ENCODE measurements around the gene RPL31. TPM values are rescaled to one million over a fixed set of nuclear protein-coding genes. Genes with fewer than 3 reads are reported as not detected.
"Not testable (repeated sequence)": the region's sequence is repeated elsewhere in the genome, so short reads cannot be mapped to it uniquely, and the experiment has no call there.

The RPL31 gene
- total RNA-seq, 1 experiment from 2014 or later = 1,787 TPM

DNA sequence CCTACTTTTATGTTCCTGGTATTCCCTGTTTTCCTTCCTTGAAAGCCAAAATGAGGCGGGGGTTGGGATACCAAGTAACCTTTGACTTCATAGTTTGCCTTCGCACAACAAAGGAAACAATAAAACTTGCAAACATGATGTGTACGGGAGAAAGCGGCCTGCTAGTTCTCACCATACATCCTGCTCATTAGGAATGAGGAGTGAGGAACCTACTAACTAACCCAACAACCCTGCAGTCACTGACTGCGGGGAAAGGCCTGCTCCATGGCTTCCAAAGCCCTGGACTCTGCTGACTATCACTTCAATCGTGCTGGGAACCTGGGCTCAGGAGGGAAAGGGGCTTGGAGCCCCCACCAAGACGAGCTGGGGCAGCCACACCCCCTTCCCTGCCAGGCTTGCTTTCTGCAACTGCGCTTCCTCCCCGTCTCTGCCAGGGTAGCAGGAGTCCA lies 24.2 kb downstream of the RPL31 start:
- no peak for DNase-seq (ENCODE audit: low spot score)

DNA sequence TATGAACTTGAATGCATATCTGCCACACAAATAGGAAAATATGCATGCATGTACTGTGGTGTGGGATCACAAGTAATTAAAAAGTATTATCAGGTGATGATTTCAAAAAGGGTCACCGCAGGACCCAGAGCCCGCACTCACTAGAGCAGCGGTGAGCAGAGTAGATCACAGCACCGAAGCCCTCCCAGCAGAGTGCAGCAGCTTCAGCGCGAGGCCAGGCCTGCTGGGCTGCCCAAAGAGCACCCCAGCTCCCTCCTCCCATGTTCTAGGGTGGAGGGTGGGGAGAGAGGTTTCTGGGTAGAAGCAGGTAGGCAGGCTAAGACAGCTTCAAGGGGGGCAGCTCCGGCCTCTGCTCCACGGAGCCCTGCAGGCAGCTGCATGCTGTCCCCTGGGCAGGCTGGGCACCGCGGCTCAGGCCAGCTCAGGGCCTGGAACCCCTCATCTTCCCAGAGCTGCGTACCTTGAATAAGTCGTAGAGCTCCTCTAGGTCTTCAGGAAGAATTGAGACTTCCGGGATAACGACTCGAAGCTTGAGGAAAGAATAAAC lies 24.9 kb downstream of the RPL31 start:
- DNase-seq (ENCODE audit: low spot score) = no peak

DNA sequence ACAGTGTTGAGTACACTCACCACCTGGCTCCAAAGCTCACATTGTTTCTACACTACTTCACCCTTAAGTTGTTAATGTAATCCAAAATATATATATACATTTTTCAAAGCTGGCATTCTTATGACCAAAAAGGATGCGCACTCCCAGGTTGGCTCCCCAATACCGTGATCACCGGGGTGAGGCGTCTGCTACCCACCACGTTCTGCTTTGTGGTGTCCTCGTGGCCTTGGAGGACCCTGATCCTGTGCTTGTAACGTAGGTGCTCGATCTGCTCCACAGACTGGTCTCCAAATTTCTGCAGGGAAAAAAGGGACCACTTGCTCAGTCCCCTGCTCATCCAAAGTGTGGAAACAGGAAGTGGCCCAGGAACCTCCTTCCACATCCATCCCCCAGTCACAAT lies 25.8 kb downstream of the RPL31 start:
- DNase-seq (ENCODE audit: low spot score) = no peak

DNA sequence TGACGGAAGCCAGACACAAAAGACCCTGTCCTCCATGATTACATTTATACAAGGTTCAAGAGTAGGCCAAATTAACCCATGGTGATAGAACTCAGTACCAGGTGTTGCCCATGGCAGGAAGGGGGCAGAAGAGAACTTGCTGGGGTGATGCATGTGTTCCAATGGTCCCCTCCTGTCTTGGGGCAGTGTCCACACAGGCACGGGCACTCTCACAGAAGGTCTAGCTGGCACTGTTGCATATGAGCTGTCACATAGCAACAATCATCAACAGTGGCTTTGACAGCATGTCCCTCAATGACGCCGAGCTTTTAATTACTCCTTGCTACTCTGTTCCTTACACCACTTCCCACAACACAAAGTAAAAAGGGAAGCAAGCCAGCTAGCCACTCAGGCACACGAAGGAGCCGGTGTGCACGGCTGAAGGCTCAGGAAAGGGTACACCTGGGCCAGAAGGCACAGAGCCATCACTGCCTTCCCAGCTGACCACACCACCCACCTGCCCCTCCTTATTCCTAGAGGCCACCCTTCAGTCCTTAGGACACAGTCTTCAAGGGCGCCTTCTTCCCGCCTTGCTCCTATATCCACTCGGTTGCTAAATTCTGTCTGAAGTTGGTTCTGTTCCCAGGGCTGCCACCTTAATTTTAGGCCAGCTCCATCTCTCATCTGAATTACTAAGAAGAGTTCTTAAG lies 28.9 kb downstream of the RPL31 start:
- no peak for DNase-seq (ENCODE audit: low spot score)

- no peak for DNase-seq (ENCODE audit: low spot score)
Measured at GRCh38 chr2:101032084-101032776, 30.1 kb downstream of the RPL31 start.

GRCh38 chr2:101036562-101036961 lies 34.5 kb downstream of the RPL31 start:
- peak; percentile 21 for DNase-seq (ENCODE audit: low spot score)

GRCh38 chr2:101037161-101037755 lies 35.2 kb downstream of the RPL31 start:
- DNase-seq (ENCODE audit: low spot score) = no peak

DNA sequence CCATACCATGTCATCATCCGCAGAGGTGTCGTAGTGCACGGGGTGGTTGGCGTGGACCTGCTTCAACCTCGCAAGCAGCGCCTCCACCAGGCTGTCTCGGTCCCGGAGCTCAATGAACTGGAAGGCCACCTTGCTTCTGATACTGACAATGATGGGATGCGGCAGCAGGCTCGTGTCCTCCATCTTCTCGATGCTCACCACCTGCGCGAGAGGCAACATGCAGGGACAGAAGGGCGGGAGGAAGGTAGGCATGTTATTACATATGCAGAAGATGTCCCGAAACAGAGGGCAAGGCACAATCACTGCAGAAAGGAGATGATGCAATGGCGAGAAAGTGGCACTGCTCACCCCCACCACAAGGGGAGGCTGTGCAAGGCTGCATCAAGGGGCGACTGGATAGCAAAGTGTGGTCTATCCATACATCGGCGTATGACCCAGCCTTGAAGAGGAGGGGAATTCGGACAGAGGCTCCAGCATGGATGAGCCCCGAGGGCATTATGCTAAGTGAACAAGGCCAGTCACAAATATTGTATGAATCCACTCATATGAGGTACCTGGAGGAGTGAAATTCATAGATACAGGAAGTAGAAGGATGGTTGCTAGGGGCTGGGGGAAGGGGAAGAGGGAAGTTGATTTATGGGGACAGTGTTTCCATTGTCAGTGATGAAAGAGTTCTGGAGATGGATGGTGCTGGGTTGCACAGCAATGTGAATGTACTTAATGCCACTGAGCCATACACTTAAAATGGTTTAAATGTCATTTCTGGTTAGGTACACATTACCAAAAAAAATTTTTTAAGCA lies 36.6 kb downstream of the RPL31 start:
- peak; percentile 32 for DNase-seq (ENCODE audit: low spot score)

DNA sequence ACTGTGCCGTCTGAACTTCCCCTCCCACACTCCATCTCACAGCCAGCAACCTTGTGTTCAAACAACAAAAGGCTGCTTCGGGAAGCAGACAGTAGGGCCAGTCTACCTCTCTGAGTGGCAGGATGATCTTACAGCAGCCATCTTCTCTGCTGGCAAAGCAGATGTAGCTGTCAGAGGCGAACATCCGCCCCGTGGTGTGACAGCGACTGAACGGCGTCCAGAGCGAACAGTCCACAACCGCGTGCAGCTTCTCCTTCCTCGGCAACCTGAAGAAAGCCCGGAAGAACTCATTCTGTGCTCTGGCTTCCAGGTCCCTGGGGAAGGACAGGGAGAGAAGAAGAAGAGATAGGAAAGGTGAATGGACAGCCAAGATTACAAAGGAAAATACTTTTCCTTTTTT lies 38.0 kb downstream of the RPL31 start:
- no peak for DNase-seq (ENCODE audit: low spot score)

- DNase-seq (ENCODE audit: low spot score) = no peak
Measured at GRCh38 chr2:101040761-101041160, 38.7 kb downstream of the RPL31 start.

GRCh38 chr2:101041413-101041812 lies 39.3 kb downstream of the RPL31 start:
- DNase-seq (ENCODE audit: low spot score) = no peak

- no peak for DNase-seq (ENCODE audit: low spot score)
Measured at GRCh38 chr2:101045330-101045729, 43.2 kb downstream of the RPL31 start.

- DNase-seq (ENCODE audit: low spot score) = peak; percentile 45
Measured at GRCh38 chr2:101047075-101047766, 45.1 kb downstream of the RPL31 start.

DNA sequence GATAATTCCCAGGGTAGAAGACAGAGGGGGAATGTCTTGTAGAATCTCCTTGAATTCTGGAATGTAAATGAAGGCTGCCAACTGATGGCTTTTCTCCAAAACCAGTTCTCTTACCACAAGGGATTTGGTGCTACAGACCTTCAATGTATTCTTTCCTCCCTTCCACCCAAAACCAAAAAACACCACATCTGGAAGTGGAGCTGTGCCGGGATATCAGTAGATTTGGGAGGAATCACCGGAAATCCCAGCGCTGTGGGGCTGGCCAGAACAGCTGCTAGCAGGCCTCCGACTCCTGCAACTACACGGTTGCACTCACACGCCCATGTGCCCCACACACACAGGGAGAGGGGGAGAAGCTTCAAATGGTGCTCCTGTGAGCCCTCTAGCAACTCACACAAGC lies 45.7 kb downstream of the RPL31 start:
- no peak for DNase-seq (ENCODE audit: low spot score)

DNA sequence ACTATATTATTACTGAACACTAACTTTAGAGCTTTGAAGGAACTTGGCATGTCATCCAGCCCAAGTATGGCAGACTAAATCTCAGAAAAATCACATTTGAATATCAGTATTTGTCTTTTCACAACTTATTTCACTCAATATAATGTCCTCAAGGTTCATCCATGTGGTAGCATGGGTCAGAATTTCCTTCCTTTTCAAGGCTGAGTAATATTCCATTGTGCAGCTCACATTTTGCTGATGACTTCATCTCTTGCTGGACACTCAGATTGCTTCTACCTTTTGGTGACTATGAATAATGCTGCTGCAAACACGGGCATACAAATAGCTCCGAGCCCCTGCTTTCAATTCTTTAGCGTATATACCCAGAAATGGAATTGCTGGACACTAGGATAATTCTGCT lies 46.7 kb downstream of the RPL31 start:
- DNase-seq (ENCODE audit: low spot score) = no peak

DNA sequence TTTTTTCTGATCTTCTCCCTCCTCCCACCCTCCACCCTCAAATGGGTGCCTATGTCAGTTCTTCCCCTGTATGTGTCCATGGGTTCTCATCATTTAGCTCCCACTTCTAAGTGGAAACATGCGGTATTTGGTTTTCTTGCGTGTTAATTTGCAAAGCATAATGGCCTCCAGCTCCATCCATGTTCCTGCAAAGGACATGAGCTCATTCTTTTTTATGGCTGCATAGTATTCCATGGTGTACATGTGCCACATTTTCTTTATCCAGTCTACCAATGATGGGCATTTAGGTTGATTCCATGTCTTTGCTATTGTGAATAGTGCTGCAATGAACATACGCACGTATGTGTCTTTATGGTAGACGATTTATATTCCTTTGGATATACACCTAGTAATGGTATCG lies 48.8 kb downstream of the RPL31 start:
- DNase-seq (ENCODE audit: low spot score) = not testable (repeated sequence)

DNA sequence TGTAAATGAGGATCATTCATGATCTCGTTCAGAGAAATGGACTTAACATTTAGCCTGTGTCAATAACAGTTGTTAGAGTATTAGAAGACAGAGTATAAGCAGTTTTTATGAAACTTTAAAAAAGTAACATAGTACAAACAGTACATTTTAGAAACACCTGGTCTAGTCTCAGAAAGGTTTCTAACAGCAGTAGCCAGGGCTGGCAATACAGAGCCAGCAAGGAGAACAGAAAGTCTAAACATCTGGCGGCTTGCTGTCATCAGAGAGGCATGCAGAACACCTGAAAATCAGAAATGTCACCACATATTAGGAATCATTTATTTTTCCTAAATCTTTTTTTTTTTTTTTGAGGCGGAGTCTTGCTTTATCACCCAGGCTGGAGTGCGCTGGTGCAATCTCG lies 50.1 kb downstream of the RPL31 start:
- DNase-seq (ENCODE audit: low spot score) = no peak

- DNase-seq (ENCODE audit: low spot score) = no peak
Measured at GRCh38 chr2:101053117-101053516, 51.0 kb downstream of the RPL31 start.
